ENCODE results near the gene NME1. TPM values are rescaled to one million over a fixed set of nuclear protein-coding genes. Genes with fewer than 3 reads are reported as not detected.

NME1 gene
- total and polyA plus RNA-seq, 2 donors (not counting 3 experiments of a cell fraction or from before 2014, with no cell fraction given) = 214 to 326 TPM

GRCh38 chr17:51197754-51198153 is 44.4 kb downstream of the NME1 start:
- dilution Hi-C loops (cut with MboI; ENCODE audit: extremely low pct_ligation_motif_present, low sequenced_read_pairs) (no loop called here), intact Hi-C loops (cut with micrococcal nuclease) (no loop called here)
- Histone ChIP-seq H2AFZ (ENCODE audit: low read depth, low read length) (no peak overlapping the region), H4K20me1 (replicated peaks; ENCODE audit: control insufficient read depth, extremely low read depth, insufficient read depth, low read length) (no peaks in the 10 kb centered on the region), H3K27ac (ENCODE audit: insufficient read depth, low read depth, low read length) (no peak overlapping the region), H3K4me3 (replicated peaks in 1 of 3; ENCODE audit: insufficient read depth in 1 of 3, low read depth in 1 of 3, low read length in 3 of 3) (no peak overlapping the region), H3K4me2 (ENCODE audit: insufficient read depth, low read length) (no peak overlapping the region), H3K9me1 (replicated peaks; ENCODE audit: control insufficient read depth, extremely low read depth, insufficient read depth, low read length) (no peaks in the 10 kb centered on the region), H3K4me1 (ENCODE audit: control insufficient read depth, extremely low read depth, insufficient read depth, low read length) (no peaks in the 10 kb centered on the region), H3K36me3 (ENCODE audit: control insufficient read depth in 2 of 2, extremely low read depth in 1 of 2, insufficient read depth in 2 of 2, low read length in 2 of 2) (peaks cover 12 to 26% of the 10 kb centered on the region in 2 experiments), H3K79me2 (ENCODE audit: control insufficient read depth, insufficient read depth, low read length) (no peaks in the 10 kb centered on the region), H3K27me3 (ENCODE audit: control insufficient read depth in 2 of 2, insufficient read depth in 2 of 2, low read length in 2 of 2) (no peaks in the 10 kb centered on the region), H3K9ac (replicated peaks; ENCODE audit: extremely low read depth, insufficient read depth, low read length) (no peak overlapping the region), H3K9me3 (replicated peaks; ENCODE audit: control insufficient read depth, insufficient read depth, low read length) (no peaks in the 10 kb centered on the region)
- POLR2A ChIA-PET = no interaction called here
- BruUV-seq (replicated peaks) = no TSS peak
- CTCF ChIA-PET = no interaction called here
- DNase-seq (ENCODE audit: low read depth, low spot score) = no peak
- no peak for TF ChIP-seq MAX (IDR thresholded peaks at IDR 0.05; ENCODE audit: insufficient read depth, insufficient read length)
- no peak for TF ChIP-seq CTCF (IDR thresholded peaks at IDR 0.05; ENCODE audit: extremely low read depth in 1 of 2, insufficient read depth in 1 of 2, low read depth in 1 of 2, low read length in 2 of 2)
- TF ChIP-seq JUN (IDR thresholded peaks at IDR 0.05; ENCODE audit: borderline replicate concordance, insufficient read depth, insufficient read length, low read depth) = no peak
- TF ChIP-seq MYC (IDR thresholded peaks at IDR 0.05; ENCODE audit: low read depth, low read length) = no peak
- no peak for TF ChIP-seq GATA2 (IDR thresholded peaks at IDR 0.05; ENCODE audit: insufficient read depth, insufficient read length, low read depth, low read length)
- TF ChIP-seq POLR2A (IDR thresholded peaks at IDR 0.05; ENCODE audit: low read depth, low read length) = no peak
- no peak for TF ChIP-seq POLR2AphosphoS5 (IDR thresholded peaks at IDR 0.05; ENCODE audit: insufficient read depth, low read depth, low read length)
- TF ChIP-seq EZH2 (IDR thresholded peaks at IDR 0.05; ENCODE audit: borderline replicate concordance, low read depth, low read length, severe bottlenecking) = no peak
- no peak for TF ChIP-seq FOS (IDR thresholded peaks at IDR 0.05; ENCODE audit: borderline replicate concordance, insufficient read depth, low read length)
- FAIRE-seq = no peak
